NCI-H1694 (cell line): ENCODE data around the gene CACNA1S.

Experiments used
- DNase-seq: peaks from one replicate; lab custom pipeline; 2025; lab: John Stamatoyannopoulos, UW

The CACNA1S gene

DNA sequence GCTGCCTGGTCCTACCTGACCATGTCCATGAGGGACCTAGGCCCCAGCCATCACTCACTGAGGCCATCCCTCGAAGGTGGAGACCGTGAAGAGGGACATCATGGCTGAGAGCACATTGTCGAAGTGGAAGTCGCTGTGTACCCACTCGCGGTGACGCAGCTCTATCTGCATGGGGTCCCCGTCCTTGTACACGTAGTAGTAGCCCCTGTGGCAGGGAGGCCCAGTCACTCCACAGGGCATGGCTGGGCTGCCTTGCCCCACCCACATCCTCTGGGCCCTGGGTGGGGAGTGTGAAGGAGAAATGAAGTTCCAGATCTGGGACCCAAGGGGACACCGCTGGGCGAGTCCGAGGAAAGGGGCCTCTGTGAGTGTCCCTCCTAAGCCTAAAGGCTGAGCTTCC, 50.3 kb downstream of the CACNA1S start:
- no peak for DNase-seq

DNA sequence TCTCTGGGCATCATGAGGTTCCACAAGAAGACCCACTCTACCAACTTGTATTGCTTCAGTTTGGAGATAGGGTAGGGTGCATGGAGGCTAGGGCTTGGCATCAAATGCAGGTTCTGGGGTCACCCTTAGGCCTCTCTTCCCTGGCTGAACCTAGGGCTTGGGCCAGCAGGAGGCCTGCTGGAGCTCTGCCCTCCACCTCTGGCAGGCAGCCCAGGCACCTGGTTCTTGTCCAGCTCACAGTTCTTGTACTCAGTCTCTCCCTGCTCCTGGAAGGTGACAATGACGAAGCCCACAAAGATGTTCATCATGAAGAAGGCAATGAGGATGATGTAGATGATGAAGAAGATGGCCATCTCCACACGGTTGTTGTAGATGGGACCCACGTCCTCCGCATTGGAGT, 51.2 kb downstream of the CACNA1S start:
- DNase-seq: no peak

- DNase-seq: no peak
Measured at GRCh38 chr1:201060586-201060985, 51.6 kb downstream of the CACNA1S start.

DNA sequence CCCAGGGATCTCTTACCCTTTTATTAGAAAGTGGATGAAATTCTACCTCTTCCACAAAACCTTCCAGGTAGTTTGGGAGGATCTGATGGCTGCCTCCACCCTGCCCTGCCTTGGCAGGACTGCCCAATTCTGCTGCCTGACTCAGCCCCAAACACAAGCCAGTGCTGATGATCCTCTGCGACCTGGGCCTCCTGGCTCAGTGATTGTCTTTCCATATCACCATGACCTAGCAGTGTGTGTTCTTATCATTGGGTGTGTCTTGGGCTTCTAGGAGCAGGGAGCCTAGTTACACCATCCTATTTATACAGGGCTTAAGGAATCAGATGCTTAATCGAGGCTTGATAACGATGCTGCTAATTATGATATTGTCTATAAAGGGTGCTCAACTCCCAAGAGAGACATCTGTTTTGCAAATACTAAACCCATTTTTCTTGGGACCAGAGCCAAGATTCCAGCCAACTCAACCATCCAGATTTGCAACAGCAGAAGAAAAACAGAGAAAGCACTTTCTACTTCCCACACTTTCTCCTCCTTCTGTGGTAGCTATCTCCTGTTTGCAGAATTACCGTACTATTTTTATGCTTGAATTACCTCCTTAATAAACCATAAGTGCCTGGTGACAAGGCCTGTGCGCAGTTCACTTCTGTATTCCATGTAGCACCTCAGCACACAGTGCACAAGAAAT, 52.2 kb downstream of the CACNA1S start:
- DNase-seq: no peak

- DNase-seq: no peak
Measured at GRCh38 chr1:201059401-201059800, 52.8 kb downstream of the CACNA1S start.

- no peak for DNase-seq
Measured at GRCh38 chr1:201054091-201054543, 58.1 kb downstream of the CACNA1S start.

GRCh38 chr1:201053155-201053860, 58.9 kb downstream of the CACNA1S start:
- no peak for DNase-seq

- no peak for DNase-seq
Measured at GRCh38 chr1:201051399-201051798, 60.8 kb downstream of the CACNA1S start.

DNA sequence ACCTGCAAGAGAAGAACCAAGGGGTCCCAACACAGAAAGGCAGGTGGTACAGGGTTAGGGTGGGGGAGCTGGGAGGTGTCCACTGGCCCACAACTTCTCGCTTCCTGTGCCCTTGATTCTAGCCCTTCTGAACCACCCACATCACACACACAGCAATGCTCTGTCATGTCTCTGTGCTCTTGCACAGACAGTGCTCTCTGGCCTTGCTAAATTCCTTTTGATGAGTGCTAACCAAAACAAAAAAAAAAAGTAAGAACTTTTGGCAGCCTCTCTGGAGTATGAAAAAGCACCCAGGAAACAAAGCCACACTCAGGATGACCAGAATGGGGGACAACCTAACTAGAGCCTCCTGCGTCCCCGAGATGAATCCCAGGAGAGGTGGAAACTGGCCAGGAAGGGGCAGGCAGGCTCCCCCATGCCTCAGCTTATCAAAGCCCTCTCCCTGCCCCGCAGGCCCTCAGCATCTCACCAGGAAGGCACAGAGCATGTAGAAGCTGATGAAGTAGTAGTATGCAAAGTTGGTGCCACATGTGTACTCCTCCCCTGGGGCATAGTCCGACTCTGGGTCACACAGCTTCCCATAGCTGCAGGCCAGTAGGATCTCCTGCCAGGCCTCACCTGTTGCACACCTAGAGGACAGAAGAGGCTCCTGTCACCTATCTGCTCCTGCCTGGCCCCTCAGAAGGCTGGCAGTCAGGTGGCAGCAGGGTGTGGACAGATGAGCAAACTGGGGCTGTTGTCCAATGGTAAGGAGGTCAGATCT, 61.5 kb downstream of the CACNA1S start:
- DNase-seq: no peak

GRCh38 chr1:201049248-201049831, 62.9 kb downstream of the CACNA1S start:
- no peak for DNase-seq

GRCh38 chr1:201048521-201048920, 63.7 kb downstream of the CACNA1S start:
- DNase-seq: no peak

- no peak for DNase-seq
Measured at GRCh38 chr1:201044119-201044518, 68.1 kb downstream of the CACNA1S start.

GRCh38 chr1:201042779-201043461, 69.3 kb downstream of the CACNA1S start:
- peak; percentile 56 for DNase-seq

GRCh38 chr1:201041011-201041410, 71.2 kb downstream of the CACNA1S start:
- no peak for DNase-seq

GRCh38 chr1:201039876-201040275, 72.3 kb downstream of the CACNA1S start:
- DNase-seq: peak; percentile 52

GRCh38 chr1:201039418-201039817, 72.8 kb downstream of the CACNA1S start:
- no peak for DNase-seq

DNA sequence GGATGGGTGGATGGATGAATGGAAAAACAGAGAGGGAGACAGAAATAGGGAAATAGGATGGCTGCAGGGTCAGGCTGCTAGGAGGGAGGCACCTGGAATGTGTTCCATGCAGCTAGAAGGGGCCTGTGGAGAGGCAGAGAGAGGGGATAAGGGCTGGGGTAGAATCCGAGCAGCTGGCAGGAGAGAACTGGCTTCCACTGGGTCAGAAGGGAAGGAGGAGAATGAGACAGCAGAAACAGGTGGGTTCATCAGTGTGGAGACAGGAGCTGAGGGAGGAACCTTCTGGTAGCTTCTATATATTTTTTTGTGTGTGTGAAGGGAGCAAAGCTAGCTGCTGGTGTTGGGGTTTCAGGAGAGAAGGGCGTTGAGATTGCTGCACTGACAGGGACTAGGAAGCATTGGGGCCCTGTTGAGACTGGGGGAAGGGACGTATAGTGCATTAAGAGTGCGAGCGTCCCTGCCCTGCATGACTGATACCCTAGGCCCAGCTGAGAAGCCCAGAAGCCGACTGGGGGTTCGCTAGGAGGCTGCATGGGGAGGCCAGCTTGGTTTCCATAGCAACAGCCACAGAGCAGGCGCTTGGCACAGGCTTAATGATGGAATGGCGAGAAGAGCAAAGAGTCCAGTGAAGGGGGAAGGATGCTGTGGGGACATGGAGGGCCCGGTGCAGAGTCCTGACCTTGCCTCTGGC, 73.9 kb downstream of the CACNA1S start:
- no peak for DNase-seq

GRCh38 chr1:201036188-201036842, 75.9 kb downstream of the CACNA1S start:
- no peak for DNase-seq

GRCh38 chr1:201034671-201035070, 77.6 kb downstream of the CACNA1S start:
- no peak for DNase-seq

DNA sequence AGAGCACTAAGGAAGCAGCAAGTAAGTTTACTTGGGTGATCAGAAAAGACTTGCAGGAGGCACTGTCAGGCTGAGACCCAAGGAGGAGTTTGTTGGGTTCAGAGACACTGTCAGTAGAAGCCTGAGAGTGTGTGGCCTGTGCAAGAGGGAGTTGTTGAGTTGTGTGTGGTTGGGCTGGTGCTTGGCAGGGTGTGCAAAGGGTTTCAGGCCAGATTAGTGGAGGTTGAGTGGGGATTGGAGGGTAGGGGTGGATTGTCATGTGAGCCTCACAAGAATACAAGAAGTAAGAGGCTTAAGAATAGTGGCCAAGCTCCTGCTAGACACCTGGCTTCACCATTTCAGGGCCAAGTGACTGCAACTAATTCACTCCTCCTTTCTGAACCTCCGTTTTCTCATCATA, 79.8 kb downstream of the CACNA1S start:
- no peak for DNase-seq

- no peak for DNase-seq
Measured at GRCh38 chr1:201028461-201028889, 83.8 kb downstream of the CACNA1S start.
